Measurements from ENCODE around the gene OMD.
"Not testable (repeated sequence)": the region's sequence is repeated elsewhere in the genome, so short reads cannot be mapped to it uniquely, and the experiment has no call there.

OMD gene

DNA sequence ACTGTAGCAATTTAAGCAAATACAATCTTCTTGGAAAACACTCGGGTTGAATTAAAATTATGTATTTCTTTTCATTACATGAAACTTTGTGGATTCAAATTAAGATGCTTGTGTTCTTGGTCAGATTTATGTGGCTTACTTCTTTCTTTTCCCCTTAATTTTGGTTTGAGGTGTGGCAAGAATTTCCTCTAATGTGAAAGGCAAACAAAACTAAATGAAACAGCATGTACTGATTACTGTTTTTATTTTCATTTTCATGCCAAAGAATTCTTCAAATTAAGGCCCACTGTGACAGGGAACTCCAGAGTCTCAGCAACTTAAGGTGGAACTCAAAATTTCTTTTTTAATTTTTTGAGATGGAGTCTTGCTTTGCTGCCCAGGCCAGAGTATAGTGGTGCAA lies at the start of gene OMD:
OMD (minus strand) TSS at position 132 of the 400 bp plus-strand sequence. CDS start 6,913 bp downstream, outside the sequence.
- DNase-seq: no peak

GRCh38 chr9:92468206-92468605 lies 43.9 kb upstream of the OMD start:
- DNase-seq: no peak

DNA sequence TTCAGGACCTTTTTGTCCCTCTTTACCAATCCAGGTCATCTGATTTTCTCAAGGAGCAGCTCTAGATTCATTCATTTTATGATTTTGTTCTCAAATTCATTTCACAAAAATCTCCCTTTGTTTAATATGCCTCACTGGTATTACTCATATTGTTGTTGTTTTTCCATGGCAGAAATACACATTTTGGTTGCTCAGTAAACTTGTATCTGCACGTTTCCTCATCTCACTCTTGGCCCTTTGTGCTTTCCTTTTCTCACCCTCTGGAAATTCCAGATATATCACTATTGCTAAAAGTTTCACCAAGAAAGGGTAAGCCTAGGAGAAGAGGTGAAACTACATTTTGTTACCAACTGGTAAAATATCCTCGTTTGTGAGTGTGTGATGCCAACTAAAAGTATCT lies 43.2 kb upstream of the OMD start:
- no peak for DNase-seq

- DNase-seq: no peak
Measured at GRCh38 chr9:92467041-92467440, 42.8 kb upstream of the OMD start.

- no peak for DNase-seq
Measured at GRCh38 chr9:92463984-92464383, 39.7 kb upstream of the OMD start.

GRCh38 chr9:92463387-92463786 lies 39.1 kb upstream of the OMD start:
- DNase-seq: no peak

DNA sequence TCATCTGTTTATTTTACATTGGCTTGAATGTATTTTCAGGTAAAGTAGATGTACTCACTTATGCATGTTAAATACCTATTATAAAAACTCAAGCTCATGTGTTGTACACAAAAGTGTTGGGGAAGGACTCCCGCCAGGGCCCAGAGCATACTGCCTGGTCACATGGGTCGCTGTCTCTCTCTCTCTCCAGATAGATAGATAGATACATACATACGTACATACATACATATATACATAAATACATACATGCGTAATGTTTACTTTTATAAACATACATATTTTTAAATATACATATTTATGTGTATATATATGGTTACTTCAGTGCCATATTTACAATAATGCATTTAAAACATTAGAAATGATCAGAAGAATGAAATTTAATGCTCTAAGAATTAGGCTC lies 33.3 kb upstream of the OMD start:
- DNase-seq: no peak

DNA sequence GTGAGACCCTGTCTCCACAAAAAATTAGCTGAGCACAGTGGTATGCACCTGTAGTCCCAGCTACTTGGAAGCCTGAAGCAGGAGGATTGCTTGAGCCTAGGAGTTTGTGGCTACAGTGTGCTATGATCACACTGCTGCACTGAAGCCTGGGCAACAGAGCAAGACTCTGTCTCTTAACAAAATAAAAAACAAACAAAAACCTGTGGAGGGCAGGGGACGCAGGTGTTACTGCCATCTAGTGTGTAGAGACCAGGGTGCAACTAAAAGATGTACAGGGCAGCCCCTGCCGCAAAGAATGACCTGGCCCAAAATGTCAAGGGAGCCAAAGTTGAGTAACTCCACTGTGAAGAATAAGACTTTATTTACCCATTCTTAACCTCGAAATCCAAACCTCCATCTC lies 30.9 kb upstream of the OMD start:
- DNase-seq: no peak

DNA sequence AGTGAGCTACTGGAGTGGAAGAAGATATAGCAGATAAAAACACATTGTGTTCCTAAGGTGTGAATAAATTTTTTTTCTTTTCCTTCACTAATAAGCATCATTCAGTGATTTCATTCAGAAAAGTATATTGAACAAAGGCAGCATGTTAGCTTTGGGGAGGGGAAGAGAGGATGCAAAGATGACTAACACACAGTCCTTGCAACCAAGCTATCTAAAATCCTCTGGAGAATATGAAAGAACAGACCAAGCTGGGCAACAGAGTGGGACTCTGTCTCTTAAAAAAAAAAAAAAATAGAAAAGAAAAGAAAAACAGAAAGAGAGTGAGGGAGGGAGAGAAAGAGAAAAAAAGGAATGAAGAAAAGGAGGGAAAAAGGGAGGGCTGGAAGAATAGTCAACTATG lies 22.3 kb upstream of the OMD start:
- no peak for DNase-seq

- no peak for DNase-seq
Measured at GRCh38 chr9:92444841-92445240, 20.6 kb upstream of the OMD start.

- DNase-seq: no peak
Measured at GRCh38 chr9:92440751-92441046, 16.4 kb upstream of the OMD start.

DNA sequence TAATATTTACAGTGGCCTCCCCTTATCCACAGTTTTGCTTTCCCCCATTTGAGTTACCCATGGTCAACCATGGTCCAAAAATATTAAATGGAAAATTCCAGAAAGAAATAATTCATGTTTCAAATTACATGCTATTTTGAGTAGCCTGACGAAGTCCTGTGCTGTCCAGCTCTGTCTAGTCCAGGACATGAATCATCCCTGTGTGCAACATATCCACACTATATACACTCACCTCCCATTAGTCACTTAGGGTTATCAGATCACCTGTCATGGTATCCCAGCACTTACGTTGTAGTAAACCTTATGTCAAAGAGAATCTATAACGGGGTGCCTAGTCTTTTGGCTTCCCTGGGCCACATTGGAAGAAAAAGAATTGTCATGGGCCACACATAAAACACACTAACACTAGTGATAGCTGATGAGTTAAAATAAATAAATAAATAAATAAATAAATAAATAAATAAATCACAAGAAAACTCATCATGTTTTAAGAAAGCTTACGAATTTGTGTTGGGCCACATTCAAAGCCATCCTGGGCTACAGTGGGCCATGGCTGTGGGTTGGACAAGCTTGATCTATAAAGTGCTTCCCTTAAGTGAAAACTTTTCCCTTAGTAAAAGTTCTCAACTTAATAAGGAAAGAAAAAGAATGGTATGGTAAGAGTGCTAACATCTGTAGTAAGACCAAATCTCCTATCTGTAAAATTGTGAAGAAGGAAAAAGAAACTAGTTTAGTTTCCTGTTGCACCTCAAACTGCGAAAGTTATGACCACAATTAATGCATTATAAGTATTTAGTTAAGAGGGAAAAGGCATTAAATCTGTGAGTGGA lies 15.9 kb upstream of the OMD start:
- no peak for DNase-seq

- DNase-seq: no peak
Measured at GRCh38 chr9:92438900-92439526, 14.7 kb upstream of the OMD start.

GRCh38 chr9:92435263-92435662 lies 11.0 kb upstream of the OMD start:
- no peak for DNase-seq

GRCh38 chr9:92432972-92433548 lies 8.8 kb upstream of the OMD start:
- no peak for DNase-seq

DNA sequence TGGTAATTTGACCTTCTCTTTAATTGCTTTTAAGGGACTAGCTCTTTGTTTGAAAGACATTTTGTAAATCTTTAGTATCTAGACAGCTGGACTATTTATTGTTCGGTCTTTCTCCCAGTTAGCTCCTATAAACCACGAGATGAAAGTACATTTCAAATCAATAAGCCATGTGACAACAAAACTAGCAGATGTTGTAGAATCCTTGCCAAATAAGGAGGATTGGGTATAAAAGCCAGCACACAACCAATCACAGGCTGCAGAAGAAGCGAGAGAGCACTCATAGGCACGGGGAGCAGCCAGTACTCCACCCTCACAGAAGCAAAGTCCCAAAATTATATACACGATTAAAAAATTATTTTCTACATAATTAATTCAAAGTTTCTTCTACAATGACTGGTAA lies 8.1 kb upstream of the OMD start:
- no peak for DNase-seq

- no peak for DNase-seq
Measured at GRCh38 chr9:92429836-92430235, 5.6 kb upstream of the OMD start.

DNA sequence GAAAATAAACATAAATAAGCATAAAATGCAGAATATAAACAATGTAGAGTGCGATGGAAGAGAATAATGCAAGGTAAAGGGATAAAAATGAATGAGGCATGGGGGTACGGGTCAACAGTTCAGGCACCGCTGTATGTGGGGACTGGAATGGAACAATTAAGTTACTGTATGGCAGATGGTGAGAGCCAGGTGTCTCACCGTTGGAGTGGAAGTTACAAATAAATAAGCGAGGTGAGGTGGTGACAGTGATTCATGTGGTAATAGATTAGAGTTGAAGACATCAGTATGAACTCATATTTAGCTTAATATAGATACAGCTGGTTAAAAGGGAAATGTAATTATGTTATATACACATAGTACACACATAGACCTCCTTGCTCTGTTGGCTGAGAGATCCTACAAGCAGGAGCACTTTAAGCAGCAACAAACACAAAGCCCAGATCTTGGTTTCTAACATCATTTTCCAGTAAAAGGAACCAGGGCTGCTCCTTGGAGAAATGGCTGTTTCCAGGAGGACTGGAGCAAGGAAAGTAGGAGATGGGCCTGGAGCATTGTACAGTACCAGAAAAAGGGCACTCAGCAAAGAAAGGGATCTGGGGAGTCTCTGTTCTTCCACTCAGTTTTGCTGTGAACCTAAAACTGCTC lies 2.4 kb upstream of the OMD start:
- DNase-seq: no peak

- DNase-seq: no peak
Measured at GRCh38 chr9:92425474-92425873, 1.2 kb upstream of the OMD start.

- no peak for DNase-seq
Measured at GRCh38 chr9:92423612-92424011, 659 bp downstream of the OMD start.

GRCh38 chr9:92422611-92423338 lies 1.5 kb downstream of the OMD start:
- no peak for DNase-seq

DNA sequence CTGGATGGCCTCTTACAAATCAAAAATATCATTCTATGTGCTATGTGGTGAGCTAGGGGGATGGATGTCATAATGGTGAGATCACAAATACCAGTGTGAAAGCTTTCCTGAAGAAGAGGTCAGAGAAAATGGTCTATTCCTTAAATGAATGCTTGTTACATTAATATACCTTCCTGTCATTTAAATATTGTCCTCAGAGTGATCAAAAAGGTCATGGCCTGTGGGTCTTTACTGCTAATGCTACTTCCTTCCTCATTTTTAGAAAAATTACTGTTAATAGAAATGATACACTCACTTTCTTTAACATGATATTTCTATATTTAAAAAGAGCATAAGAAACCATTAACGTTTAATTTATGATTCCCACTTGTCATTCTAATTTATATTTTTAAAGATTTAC lies 9.7 kb downstream of the OMD start:
- no peak for DNase-seq

- not testable (repeated sequence) for DNase-seq
Measured at GRCh38 chr9:92411157-92411556, 13.1 kb downstream of the OMD start.

All from KG1 (cell line).